Endothelial cell (in vitro differentiated cells): ENCODE data around the gene SLC5A1. TPM values are rescaled to one million over a fixed set of nuclear protein-coding genes. Genes with fewer than 3 reads are reported as not detected.

Experiments used
- DNase-seq: peaks from one replicate; pipeline ENCODE4 v3.0.0; 2021; ENCODE audit warnings: low spot score
- H3K27ac Mint-ChIP-seq: one replicate; pipeline ENCODE4 v1.8.0; 2021; ENCODE audit warnings: mixed read lengths, inconsistent platforms; ENCODE audit not compliant: unreplicated experiment
- H3K27me3 Mint-ChIP-seq: one replicate; pipeline ENCODE4 v1.8.0; 2021; ENCODE audit warnings: mild to moderate bottlenecking, moderate library complexity, mixed read lengths, inconsistent platforms; ENCODE audit not compliant: unreplicated experiment
- H3K36me3 Mint-ChIP-seq: one replicate; pipeline ENCODE4 v1.8.0; 2021; ENCODE audit warnings: mild to moderate bottlenecking, low read depth, mixed read lengths, inconsistent platforms; ENCODE audit not compliant: unreplicated experiment
- H3K4me1 Mint-ChIP-seq: one replicate; pipeline ENCODE4 v1.8.0; 2021; ENCODE audit warnings: mild to moderate bottlenecking, mixed read lengths, inconsistent platforms; ENCODE audit not compliant: unreplicated experiment
- H3K4me3 Mint-ChIP-seq: one replicate; pipeline ENCODE4 v1.8.0; 2021; ENCODE audit warnings: mild to moderate bottlenecking, mixed read lengths, inconsistent platforms; ENCODE audit not compliant: unreplicated experiment
- H3K9me3 Mint-ChIP-seq: one replicate; pipeline ENCODE4 v1.8.0; 2021; ENCODE audit warnings: mixed read lengths, inconsistent platforms; ENCODE audit not compliant: unreplicated experiment
- total RNA-seq: library from RNA; stranded (reverse); fragmentation: NEBNext Ultra II Directional; extraction: Animal tissue kit (Norgen Biotek cat#: 25700); gene quantifications from one replicate; pipeline ENCODE4 v1.2.1, GENCODE V29; 2021; ENCODE audit not compliant: unreplicated experiment
- TF ChIP-seq, protein P1 (sequence below): fragments of 200-600 bp; sonication (generic); IDR thresholded peaks from one replicate; pipeline ENCODE4 v1.5.0; 2021; ENCODE audit warnings: antibody characterized with exemption; ENCODE audit not compliant: unreplicated experiment

SLC5A1 gene
- total RNA-seq, 1 donor from 2014 or later, result 0.26 TPM

DNA sequence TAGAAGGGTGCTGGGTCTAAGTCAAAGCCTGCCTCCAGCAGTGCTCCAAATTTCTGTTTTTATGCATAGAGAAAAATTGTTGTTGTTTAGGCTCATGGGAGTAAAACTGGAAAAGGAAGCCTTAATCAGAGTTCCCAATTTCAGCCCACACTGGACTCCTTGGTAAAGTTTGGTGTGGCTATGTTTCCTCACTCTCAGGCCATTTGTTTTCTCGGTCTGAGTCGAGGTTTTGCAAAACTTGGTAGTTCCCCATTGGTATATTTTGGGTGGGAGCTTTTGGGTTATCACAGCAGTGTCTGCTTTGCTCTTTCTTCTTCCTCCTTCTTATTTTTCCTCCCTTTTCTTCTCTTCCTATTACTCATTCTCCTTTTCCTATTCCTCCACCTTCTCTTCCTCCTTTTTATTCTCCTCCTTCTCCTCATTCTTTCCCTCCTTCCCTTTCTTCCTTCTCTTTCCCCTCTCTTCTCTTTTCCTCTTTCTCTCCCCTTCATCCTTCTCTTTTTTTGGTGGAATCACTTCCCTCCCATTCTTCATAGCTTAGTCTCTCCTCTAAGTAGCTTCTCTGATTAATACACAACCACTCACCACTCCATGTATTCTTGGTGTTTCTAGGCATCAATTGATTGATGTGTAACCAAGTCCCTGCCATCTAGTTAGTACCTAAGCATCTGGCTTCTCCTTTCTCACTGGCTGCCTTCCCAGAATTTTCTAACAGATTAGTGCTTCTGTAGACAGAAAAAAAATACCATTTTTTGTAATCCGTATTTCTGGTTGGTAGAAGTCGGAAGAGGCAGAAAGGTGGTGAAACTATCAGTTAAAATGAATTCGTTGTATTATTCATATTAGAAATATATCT is 10.1 kb downstream of the SLC5A1 start:
- TF ChIP-seq, protein P1, sequence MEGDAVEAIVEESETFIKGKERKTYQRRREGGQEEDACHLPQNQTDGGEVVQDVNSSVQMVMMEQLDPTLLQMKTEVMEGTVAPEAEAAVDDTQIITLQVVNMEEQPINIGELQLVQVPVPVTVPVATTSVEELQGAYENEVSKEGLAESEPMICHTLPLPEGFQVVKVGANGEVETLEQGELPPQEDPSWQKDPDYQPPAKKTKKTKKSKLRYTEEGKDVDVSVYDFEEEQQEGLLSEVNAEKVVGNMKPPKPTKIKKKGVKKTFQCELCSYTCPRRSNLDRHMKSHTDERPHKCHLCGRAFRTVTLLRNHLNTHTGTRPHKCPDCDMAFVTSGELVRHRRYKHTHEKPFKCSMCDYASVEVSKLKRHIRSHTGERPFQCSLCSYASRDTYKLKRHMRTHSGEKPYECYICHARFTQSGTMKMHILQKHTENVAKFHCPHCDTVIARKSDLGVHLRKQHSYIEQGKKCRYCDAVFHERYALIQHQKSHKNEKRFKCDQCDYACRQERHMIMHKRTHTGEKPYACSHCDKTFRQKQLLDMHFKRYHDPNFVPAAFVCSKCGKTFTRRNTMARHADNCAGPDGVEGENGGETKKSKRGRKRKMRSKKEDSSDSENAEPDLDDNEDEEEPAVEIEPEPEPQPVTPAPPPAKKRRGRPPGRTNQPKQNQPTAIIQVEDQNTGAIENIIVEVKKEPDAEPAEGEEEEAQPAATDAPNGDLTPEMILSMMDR, result no peak
- no peak overlapping the region for H3K4me3 Mint-ChIP-seq
- no peaks in the 10 kb centered on the region for H3K27me3 Mint-ChIP-seq
- no peaks in the 10 kb centered on the region for H3K9me3 Mint-ChIP-seq
- no peak for DNase-seq
- H3K4me1 Mint-ChIP-seq, result no peaks in the 10 kb centered on the region
- H3K27ac Mint-ChIP-seq, result no peak overlapping the region
- no peaks in the 10 kb centered on the region for H3K36me3 Mint-ChIP-seq

DNA sequence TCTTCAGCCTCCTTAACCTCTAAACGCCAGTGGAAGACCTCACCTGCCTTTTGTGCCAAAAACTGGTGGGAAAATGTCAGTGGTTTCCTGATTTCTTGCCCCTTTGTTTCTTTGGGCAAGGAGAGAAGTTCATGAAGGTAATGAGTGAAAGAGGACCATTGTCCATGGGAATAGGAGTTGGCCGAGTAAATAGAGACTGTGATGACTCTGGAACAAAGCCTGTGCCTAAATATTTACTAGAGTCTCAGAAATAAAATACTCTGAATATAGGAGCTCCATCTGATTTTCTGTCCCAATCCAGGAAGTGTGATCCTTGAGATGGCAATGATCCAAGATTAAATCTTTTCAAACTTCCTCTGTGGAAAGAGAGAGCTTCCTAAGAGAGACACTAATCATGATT is 12.0 kb downstream of the SLC5A1 start:
- TF ChIP-seq, protein P1, result no peak
- Mint-ChIP-seq H3K4me3 (no peak overlapping the region), H3K27ac (no peak overlapping the region), H3K4me1 (no peaks in the 10 kb centered on the region), H3K36me3 (no peaks in the 10 kb centered on the region), H3K27me3 (no peaks in the 10 kb centered on the region), H3K9me3 (no peaks in the 10 kb centered on the region)
- no peak for DNase-seq

DNA sequence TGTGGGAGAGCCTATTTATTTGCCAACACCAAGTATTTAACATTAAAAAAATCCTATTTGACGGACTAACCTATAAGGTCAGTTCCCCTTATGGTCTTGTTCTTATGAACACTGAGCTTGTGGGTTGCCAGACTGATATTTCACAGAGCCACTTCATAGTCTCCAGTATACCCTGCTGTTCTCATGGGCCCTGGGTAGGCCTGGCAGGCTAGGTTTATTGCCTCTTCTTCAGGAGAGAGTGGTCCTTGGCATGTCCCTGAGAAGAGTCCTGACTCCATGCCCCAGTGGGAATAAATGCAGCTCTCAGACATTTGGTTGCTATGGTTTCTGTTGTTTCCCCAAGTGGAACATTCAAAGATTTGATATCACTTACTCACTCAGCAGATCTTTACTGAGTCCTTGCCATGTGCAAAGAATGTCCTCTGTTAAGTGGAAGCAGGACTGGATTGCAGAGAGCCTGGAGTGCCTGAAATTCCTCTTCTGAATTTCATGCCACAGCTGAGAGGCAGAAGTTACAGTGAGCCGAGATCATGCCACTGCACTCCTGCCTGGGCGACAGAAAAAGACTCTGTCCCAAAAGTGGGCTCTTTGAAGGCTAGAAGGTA is 15.7 kb downstream of the SLC5A1 start:
- H3K27me3 Mint-ChIP-seq, result no peaks in the 10 kb centered on the region
- H3K4me3 Mint-ChIP-seq, result no peak overlapping the region
- no peak for DNase-seq
- no peak overlapping the region for H3K27ac Mint-ChIP-seq
- H3K9me3 Mint-ChIP-seq, result no peaks in the 10 kb centered on the region
- H3K4me1 Mint-ChIP-seq, result no peaks in the 10 kb centered on the region
- H3K36me3 Mint-ChIP-seq, result no peaks in the 10 kb centered on the region
- TF ChIP-seq, protein P1, result no peak

DNA sequence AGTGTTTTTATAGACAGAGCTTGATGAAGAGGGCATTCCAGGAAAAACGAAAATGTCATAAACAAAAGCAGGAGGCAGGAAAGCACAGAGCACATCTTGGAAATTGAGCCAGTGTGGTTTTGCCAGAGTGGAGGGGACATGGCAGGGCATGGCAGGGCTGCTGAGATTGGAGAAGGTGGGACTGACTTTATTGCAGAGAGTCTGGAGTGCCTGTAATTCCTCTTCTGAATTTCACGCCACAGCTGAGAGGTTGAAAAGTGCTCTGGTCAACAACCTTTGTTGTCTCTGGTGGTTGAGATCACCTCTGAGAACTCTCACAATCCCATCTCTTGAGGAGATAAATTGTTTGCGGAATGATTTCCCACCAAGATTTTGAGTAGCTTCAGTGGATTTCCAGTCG is 16.4 kb downstream of the SLC5A1 start:
- H3K4me1 Mint-ChIP-seq, result no peaks in the 10 kb centered on the region
- H3K4me3 Mint-ChIP-seq, result no peak overlapping the region
- H3K27me3 Mint-ChIP-seq, result no peaks in the 10 kb centered on the region
- no peak for DNase-seq
- no peak overlapping the region for H3K27ac Mint-ChIP-seq
- H3K36me3 Mint-ChIP-seq, result no peaks in the 10 kb centered on the region
- H3K9me3 Mint-ChIP-seq, result no peaks in the 10 kb centered on the region
- TF ChIP-seq, protein P1, result no peak

DNA sequence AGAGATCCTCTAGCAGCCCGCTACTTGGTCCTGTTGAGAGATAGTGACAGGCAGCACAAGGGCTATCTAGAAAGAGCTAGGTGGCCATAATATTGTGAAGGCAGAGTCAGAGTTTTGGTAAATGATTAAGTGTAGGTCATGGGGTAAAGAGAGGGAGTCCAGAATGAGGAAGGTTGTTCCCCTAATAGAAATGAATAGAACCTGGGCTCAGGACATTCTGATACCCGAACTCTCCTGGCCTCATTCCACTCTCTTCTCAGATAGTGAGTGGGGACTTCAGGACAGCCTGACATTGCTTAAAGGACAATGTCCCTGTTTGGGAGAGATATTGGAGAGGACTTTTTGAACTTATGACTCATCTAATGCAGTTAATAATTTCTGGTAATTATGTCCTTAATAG is 20.6 kb downstream of the SLC5A1 start:
- Mint-ChIP-seq H3K4me1 (no peaks in the 10 kb centered on the region), H3K9me3 (no peaks in the 10 kb centered on the region), H3K27ac (no peak overlapping the region), H3K36me3 (no peaks in the 10 kb centered on the region), H3K27me3 (no peaks in the 10 kb centered on the region), H3K4me3 (no peak overlapping the region)
- TF ChIP-seq, protein P1, result no peak
- no peak for DNase-seq
